WTC11 (cell line): ENCODE measurements around the gene HES4. TPM values are rescaled to one million over a fixed set of nuclear protein-coding genes. Genes with fewer than 3 reads are reported as not detected.

ENCODE experiments used
- ATAC-seq: fragments of 200-7000 bp; cut with Tn5 transposase; 2 replicates; pipeline ENCODE4 v1.10.0; 2021; ENCODE audit warnings: mild to moderate bottlenecking, moderate library complexity
- CTCF ChIA-PET: fragments of 300-600 bp; sonication (Branson Sonifier 250); formaldehyde crosslinking; loops from one replicate; lab custom pipeline; 2021; ENCODE audit warnings: antibody characterized with exemption; lab: Charles Lee
- POLR2A ChIA-PET: fragments of 350-600 bp; sonication (Branson Sonifier 250); formaldehyde crosslinking; loops from one replicate; lab custom pipeline; 2021; ENCODE audit warnings: antibody characterized with exemption; lab: Charles Lee
- DNase-seq: peaks from one replicate; pipeline ENCODE4 v3.0.0; 2021; ENCODE audit warnings: low spot score
- H3K27ac Mint-ChIP-seq: 2 replicates; pipeline ENCODE4 v1.8.0; 2021; ENCODE audit warnings: mixed read lengths
- H3K27me3 Mint-ChIP-seq: 2 replicates; pipeline ENCODE4 v1.8.0; 2021; ENCODE audit warnings: low read depth, mild to moderate bottlenecking, moderate library complexity, mixed read lengths
- H3K36me3 Mint-ChIP-seq: 2 replicates; pipeline ENCODE4 v1.8.0; 2021; ENCODE audit warnings: mixed read lengths
- H3K4me1 Mint-ChIP-seq: 2 replicates; pipeline ENCODE4 v1.8.0; 2022; ENCODE audit warnings: mixed read lengths
- H3K4me3 Mint-ChIP-seq: 2 replicates; pipeline ENCODE4 v1.8.0; 2021; ENCODE audit warnings: mild to moderate bottlenecking, moderate library complexity, mixed read lengths
- H3K9me3 Mint-ChIP-seq: 2 replicates; pipeline ENCODE4 v1.8.0; 2021; ENCODE audit warnings: mixed read lengths
- AFF4 ChIP-seq: sonication (generic); formaldehyde crosslinking; IDR thresholded peaks from 2 replicates; pipeline ENCODE4 v1.8.1; 2023; ENCODE audit warnings: mild to moderate bottlenecking, missing genetic modification reagents, borderline replicate concordance
- CDX4 ChIP-seq: fragments of 250-450 bp; sonication (Bioruptor Pico); IDR thresholded peaks from 2 replicates; pipeline ENCODE4 v1.9.0; 2021; ENCODE audit warnings: moderate library complexity, mild to moderate bottlenecking, inconsistent platforms, borderline replicate concordance
- ELF4 ChIP-seq: sonication (generic); formaldehyde crosslinking; IDR thresholded peaks from 2 replicates; pipeline ENCODE4 v1.8.1; 2022; ENCODE audit warnings: low read depth, mild to moderate bottlenecking, moderate library complexity, missing genetic modification reagents
- FOXK1 ChIP-seq: sonication (generic); formaldehyde crosslinking; IDR thresholded peaks from 2 replicates; pipeline ENCODE4 v1.8.0; 2022; ENCODE audit warnings: mild to moderate bottlenecking, moderate library complexity, missing genetic modification reagents
- GABPB1 ChIP-seq: sonication (generic); formaldehyde crosslinking; IDR thresholded peaks from 2 replicates; pipeline ENCODE4 v1.8.1; 2023; ENCODE audit warnings: mild to moderate bottlenecking, missing genetic modification reagents
- GRHL2 ChIP-seq: fragments of 250-450 bp; sonication (Bioruptor Pico); IDR thresholded peaks from 2 replicates; pipeline ENCODE4 v1.8.0; 2022; ENCODE audit warnings: mild to moderate bottlenecking, moderate library complexity; ENCODE audit not compliant: insufficient replicate concordance, severe bottlenecking
- IRF2 ChIP-seq: sonication (generic); formaldehyde crosslinking; IDR thresholded peaks from 2 replicates; pipeline ENCODE4 v1.8.0; 2022; ENCODE audit warnings: low read depth, missing genetic modification reagents, borderline replicate concordance
- MXD4 ChIP-seq: fragments of 250-450 bp; sonication (Bioruptor Pico); IDR thresholded peaks from 2 replicates; pipeline ENCODE4 v1.8.0; 2021; ENCODE audit warnings: mild to moderate bottlenecking, moderate library complexity, borderline replicate concordance
- NFYB ChIP-seq: sonication (generic); formaldehyde crosslinking; conservative IDR thresholded peaks from 2 replicates; pipeline ENCODE4 v1.8.0; 2022; ENCODE audit warnings: low read depth, missing genetic modification reagents
- PRDM15 ChIP-seq: sonication (generic); formaldehyde crosslinking; IDR thresholded peaks from 2 replicates; pipeline ENCODE4 v1.8.0; 2022; ENCODE audit warnings: missing genetic modification reagents
- SOX15 ChIP-seq: fragments of 250-450 bp; sonication (Bioruptor Pico); IDR thresholded peaks from 2 replicates; pipeline ENCODE4 v1.9.0; 2021; ENCODE audit warnings: mild to moderate bottlenecking
- total RNA-seq: library from RNA; stranded (reverse); gene quantifications from 3 replicates; pipeline ENCODE4 v1.2.3, GENCODE V29; 2021
- TF ChIP-seq, protein P1 (sequence below): sonication (generic); formaldehyde crosslinking; conservative IDR thresholded peaks from 2 replicates; pipeline ENCODE4 v1.8.1; 2022; ENCODE audit warnings: mild to moderate bottlenecking, missing genetic modification reagents
- TF ChIP-seq, protein P2 (sequence below): fragments of 250-450 bp; sonication (Bioruptor Pico); IDR thresholded peaks from 2 replicates; pipeline ENCODE4 v1.9.0; 2021; ENCODE audit warnings: mild to moderate bottlenecking, borderline replicate concordance
- TF ChIP-seq, protein P3 (sequence below): sonication (generic); formaldehyde crosslinking; IDR thresholded peaks from 2 replicates; pipeline ENCODE4 v1.8.0; 2022; ENCODE audit warnings: mild to moderate bottlenecking, missing genetic modification reagents
- TF ChIP-seq, protein P4 (sequence below): sonication (generic); formaldehyde crosslinking; IDR thresholded peaks from 2 replicates; pipeline ENCODE4 v1.8.1; 2023; ENCODE audit warnings: mild to moderate bottlenecking, moderate library complexity, missing genetic modification reagents

Gene HES4
- total RNA-seq, 1 experiment from 2014 or later, result 4.5 TPM

DNA sequence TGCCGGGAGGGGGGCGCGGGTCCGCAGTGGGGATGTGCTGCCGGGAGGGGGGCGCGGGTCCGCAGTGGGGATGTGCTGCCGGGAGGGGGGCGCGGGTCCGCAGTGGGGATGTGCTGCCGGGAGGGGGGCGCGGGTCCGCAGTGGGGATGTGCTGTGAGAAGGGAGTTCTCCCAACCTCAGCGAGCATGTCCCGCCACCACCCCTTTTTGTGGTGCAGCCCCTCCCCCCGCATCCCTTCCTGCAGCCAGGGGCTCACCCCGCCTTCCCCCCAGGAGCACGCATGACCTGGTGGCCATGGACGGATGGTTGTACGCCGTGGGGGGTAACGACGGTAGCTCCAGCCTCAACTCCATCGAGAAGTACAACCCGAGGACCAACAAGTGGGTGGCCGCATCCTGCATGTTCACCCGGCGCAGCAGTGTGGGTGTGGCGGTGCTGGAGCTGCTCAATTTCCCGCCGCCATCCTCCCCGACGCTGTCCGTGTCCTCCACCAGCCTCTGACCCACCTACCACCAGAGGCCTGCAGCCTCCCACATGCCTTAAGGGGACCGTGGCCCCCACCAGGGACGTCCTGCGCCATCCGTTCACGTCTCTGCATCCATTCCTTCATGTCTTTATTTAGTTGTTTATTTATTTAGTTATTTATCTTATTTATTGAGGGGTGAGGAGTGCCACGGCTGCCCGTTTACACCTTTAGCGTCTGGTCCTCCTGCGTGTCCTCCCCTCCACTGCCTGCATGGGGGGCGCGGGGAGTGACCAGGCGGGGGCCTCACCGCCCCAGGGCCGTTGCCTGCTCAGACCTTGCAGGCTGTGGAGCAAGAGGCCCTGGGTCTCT lies 35.0 kb downstream of the HES4 start:
- H3K27ac Mint-ChIP-seq, result no peak overlapping the region
- no peak overlapping the region for H3K4me3 Mint-ChIP-seq
- POLR2A ChIA-PET, result no interaction called here
- no peak for DNase-seq
- 0 out of 2 replicates have a peak, but pooled peaks cover 2% of the 10 kb centered on the region for H3K36me3 Mint-ChIP-seq
- 0 out of 2 replicates have a peak, but pooled peaks cover 3% of the 10 kb centered on the region for H3K4me1 Mint-ChIP-seq
- peaks cover 38% of the 10 kb centered on the region for H3K27me3 Mint-ChIP-seq
- CTCF ChIA-PET, result no interaction called here
- TF ChIP-seq CDX4 (CRISPR knock-in tag), result no peak
- no peak for TF ChIP-seq ELF4 (CRISPR knock-in tag)
- no peak for TF ChIP-seq GRHL2 (CRISPR knock-in tag)
- TF ChIP-seq SOX15, result no peak
- TF ChIP-seq, all 79 proteins: peak for 0
- ATAC-seq, result no peak
- no peaks in the 10 kb centered on the region; the same call in 1 of the 2 replicates for H3K9me3 Mint-ChIP-seq

- ChIA-PET CTCF (no interaction called here), POLR2A (no interaction called here)
- 0 out of 2 replicates have a peak, but pooled peaks cover 2% of the 10 kb centered on the region for H3K36me3 Mint-ChIP-seq
- H3K27ac Mint-ChIP-seq, result no peak overlapping the region
- H3K27me3 Mint-ChIP-seq, result peaks cover 32% of the 10 kb centered on the region
- ATAC-seq (no peak), DNase-seq (no peak)
- 0 out of 2 replicates have a peak, but pooled peaks cover 3% of the 10 kb centered on the region for H3K4me1 Mint-ChIP-seq
- no peaks in the 10 kb centered on the region for H3K9me3 Mint-ChIP-seq
- H3K4me3 Mint-ChIP-seq, result no peak overlapping the region
- TF ChIP-seq, protein P1, sequence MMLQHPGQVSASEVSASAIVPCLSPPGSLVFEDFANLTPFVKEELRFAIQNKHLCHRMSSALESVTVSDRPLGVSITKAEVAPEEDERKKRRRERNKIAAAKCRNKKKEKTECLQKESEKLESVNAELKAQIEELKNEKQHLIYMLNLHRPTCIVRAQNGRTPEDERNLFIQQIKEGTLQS, result no peak
- TF ChIP-seq MXD4 (CRISPR knock-in tag), result no peak
- TF ChIP-seq PRDM15 (CRISPR knock-in tag), result no peak
- TF ChIP-seq IRF2, result no peak
- TF ChIP-seq, protein P2, sequence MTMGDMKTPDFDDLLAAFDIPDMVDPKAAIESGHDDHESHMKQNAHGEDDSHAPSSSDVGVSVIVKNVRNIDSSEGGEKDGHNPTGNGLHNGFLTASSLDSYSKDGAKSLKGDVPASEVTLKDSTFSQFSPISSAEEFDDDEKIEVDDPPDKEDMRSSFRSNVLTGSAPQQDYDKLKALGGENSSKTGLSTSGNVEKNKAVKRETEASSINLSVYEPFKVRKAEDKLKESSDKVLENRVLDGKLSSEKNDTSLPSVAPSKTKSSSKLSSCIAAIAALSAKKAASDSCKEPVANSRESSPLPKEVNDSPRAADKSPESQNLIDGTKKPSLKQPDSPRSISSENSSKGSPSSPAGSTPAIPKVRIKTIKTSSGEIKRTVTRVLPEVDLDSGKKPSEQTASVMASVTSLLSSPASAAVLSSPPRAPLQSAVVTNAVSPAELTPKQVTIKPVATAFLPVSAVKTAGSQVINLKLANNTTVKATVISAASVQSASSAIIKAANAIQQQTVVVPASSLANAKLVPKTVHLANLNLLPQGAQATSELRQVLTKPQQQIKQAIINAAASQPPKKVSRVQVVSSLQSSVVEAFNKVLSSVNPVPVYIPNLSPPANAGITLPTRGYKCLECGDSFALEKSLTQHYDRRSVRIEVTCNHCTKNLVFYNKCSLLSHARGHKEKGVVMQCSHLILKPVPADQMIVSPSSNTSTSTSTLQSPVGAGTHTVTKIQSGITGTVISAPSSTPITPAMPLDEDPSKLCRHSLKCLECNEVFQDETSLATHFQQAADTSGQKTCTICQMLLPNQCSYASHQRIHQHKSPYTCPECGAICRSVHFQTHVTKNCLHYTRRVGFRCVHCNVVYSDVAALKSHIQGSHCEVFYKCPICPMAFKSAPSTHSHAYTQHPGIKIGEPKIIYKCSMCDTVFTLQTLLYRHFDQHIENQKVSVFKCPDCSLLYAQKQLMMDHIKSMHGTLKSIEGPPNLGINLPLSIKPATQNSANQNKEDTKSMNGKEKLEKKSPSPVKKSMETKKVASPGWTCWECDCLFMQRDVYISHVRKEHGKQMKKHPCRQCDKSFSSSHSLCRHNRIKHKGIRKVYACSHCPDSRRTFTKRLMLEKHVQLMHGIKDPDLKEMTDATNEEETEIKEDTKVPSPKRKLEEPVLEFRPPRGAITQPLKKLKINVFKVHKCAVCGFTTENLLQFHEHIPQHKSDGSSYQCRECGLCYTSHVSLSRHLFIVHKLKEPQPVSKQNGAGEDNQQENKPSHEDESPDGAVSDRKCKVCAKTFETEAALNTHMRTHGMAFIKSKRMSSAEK (CRISPR knock-in tag), result no peak
- TF ChIP-seq, protein P3, sequence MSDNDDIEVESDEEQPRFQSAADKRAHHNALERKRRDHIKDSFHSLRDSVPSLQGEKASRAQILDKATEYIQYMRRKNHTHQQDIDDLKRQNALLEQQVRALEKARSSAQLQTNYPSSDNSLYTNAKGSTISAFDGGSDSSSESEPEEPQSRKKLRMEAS (CRISPR knock-in tag), result no peak
- TF ChIP-seq, protein P4, sequence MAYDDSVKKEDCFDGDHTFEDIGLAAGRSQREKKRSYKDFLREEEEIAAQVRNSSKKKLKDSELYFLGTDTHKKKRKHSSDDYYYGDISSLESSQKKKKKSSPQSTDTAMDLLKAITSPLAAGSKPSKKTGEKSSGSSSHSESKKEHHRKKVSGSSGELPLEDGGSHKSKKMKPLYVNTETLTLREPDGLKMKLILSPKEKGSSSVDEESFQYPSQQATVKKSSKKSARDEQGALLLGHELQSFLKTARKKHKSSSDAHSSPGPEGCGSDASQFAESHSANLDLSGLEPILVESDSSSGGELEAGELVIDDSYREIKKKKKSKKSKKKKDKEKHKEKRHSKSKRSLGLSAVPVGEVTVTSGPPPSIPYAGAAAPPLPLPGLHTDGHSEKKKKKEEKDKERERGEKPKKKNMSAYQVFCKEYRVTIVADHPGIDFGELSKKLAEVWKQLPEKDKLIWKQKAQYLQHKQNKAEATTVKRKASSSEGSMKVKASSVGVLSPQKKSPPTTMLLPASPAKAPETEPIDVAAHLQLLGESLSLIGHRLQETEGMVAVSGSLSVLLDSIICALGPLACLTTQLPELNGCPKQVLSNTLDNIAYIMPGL (CRISPR knock-in tag), result no peak
- no peak for TF ChIP-seq ELF4 (CRISPR knock-in tag)
- no peak for TF ChIP-seq NFYB (CRISPR knock-in tag)
- no peak for TF ChIP-seq FOXK1 (CRISPR knock-in tag)
- TF ChIP-seq AFF4 (CRISPR knock-in tag), result no peak
- TF ChIP-seq GABPB1 (CRISPR knock-in tag), result no peak
These were observed 36.0 kb downstream of the HES4 start for GRCh38 chr1:963746-964525.
